SK-N-SH treated with all-trans-retinoic acid at 6 μM for 48 hours (cell line): ENCODE measurements around the gene RBMS1.

Experiments used
- OSR1 ChIP-seq: fragments of 250-450 bp; sonication (Bioruptor Pico); IDR thresholded peaks from 2 replicates; pipeline ENCODE4 v1.8.0; 2022; ENCODE audit warnings: moderate library complexity, mild to moderate bottlenecking, inconsistent platforms
- SNAI2 ChIP-seq: fragments of 250-450 bp; sonication (Bioruptor Pico); IDR thresholded peaks from 2 replicates; pipeline ENCODE4 v1.5.0; 2020; ENCODE audit warnings: mild to moderate bottlenecking, moderate library complexity
- ZC3H10 ChIP-seq: fragments of 250-450 bp; sonication (Bioruptor Pico); IDR thresholded peaks from 2 replicates; pipeline ENCODE4 v1.5.1; 2021; ENCODE audit warnings: mild to moderate bottlenecking, moderate library complexity
- TF ChIP-seq, protein P1 (sequence below): fragments of 250-450 bp; sonication (Bioruptor Pico); IDR thresholded peaks from 2 replicates; pipeline ENCODE4 v1.8.0; 2020; ENCODE audit warnings: mild to moderate bottlenecking, moderate library complexity, borderline replicate concordance
- TF ChIP-seq, protein P2 (sequence below): fragments of 250-450 bp; sonication (Bioruptor Pico); IDR thresholded peaks from 2 replicates; pipeline ENCODE4 v1.5.1; 2021; ENCODE audit warnings: mild to moderate bottlenecking, moderate library complexity

DNA sequence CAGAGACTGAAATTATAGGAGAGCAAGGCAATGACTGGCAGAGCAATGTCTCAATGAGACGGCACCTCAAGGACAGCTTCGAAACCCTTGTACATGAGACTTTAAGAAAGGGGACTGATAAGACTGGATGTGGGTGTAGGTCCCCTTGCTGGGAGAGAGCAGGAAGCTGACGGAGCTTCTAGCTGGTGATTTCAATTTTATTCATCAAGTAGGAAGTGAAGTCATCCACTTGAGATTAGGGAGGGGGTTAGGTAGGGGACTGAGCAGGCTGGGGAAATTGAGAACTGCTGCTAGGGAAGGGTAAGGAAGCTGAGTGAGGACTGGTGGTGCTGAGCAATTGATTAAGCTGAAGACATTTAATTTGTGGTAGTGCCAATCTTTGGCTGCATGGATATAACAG is 194.1 kb downstream of the RBMS1 start:
- TF ChIP-seq OSR1 (no peak), ZC3H10 (no peak), SNAI2 (CRISPR knock-in tag) (no peak)
- TF ChIP-seq, protein P1, sequence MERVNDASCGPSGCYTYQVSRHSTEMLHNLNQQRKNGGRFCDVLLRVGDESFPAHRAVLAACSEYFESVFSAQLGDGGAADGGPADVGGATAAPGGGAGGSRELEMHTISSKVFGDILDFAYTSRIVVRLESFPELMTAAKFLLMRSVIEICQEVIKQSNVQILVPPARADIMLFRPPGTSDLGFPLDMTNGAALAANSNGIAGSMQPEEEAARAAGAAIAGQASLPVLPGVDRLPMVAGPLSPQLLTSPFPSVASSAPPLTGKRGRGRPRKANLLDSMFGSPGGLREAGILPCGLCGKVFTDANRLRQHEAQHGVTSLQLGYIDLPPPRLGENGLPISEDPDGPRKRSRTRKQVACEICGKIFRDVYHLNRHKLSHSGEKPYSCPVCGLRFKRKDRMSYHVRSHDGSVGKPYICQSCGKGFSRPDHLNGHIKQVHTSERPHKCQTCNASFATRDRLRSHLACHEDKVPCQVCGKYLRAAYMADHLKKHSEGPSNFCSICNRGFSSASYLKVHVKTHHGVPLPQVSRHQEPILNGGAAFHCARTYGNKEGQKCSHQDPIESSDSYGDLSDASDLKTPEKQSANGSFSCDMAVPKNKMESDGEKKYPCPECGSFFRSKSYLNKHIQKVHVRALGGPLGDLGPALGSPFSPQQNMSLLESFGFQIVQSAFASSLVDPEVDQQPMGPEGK (CRISPR knock-in tag) = no peak
- TF ChIP-seq, protein P2, sequence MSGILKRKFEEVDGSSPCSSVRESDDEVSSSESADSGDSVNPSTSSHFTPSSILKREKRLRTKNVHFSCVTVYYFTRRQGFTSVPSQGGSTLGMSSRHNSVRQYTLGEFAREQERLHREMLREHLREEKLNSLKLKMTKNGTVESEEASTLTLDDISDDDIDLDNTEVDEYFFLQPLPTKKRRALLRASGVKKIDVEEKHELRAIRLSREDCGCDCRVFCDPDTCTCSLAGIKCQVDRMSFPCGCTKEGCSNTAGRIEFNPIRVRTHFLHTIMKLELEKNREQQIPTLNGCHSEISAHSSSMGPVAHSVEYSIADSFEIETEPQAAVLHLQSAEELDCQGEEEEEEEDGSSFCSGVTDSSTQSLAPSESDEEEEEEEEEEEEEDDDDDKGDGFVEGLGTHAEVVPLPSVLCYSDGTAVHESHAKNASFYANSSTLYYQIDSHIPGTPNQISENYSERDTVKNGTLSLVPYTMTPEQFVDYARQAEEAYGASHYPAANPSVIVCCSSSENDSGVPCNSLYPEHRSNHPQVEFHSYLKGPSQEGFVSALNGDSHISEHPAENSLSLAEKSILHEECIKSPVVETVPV = no peak
